Measurements from ENCODE around the gene VCPKMT.

- TF ChIP-seq EP300 (IDR thresholded peaks at IDR 0.05) (no peak), CTCF (IDR thresholded peaks at IDR 0.05) (no peak), POLR2A (IDR thresholded peaks at IDR 0.05) (no peak)
Measured at GRCh38 chr14:50084666-50085065, 31.7 kb downstream of the VCPKMT start.
